Trophoblast cell (in vitro differentiated cells and primary cell): ENCODE results near the gene WSCD2.

ENCODE experiments used
- DNase-seq, 2 donors: peaks; one replicate each; pipeline ENCODE4 v3.0.0-alpha.2; 2016
- H2AFZ ChIP-seq: 2 replicates; pipeline ENCODE4 v1.6.1; 2013; ENCODE audit warnings: low read length, moderate library complexity, mild to moderate bottlenecking; ENCODE audit not compliant: insufficient read depth, poor library complexity
- H2AK5ac ChIP-seq: 2 replicates; pipeline ENCODE4 v1.6.1; 2013; ENCODE audit warnings: mild to moderate bottlenecking, low read length
- H2BK120ac ChIP-seq: 2 replicates; pipeline ENCODE4 v1.6.1; 2013; ENCODE audit warnings: low read length, mild to moderate bottlenecking, moderate library complexity; ENCODE audit not compliant: insufficient read depth, poor library complexity
- H2BK12ac ChIP-seq: 2 replicates; pipeline ENCODE4 v1.6.1; 2013; ENCODE audit warnings: mild to moderate bottlenecking, low read length, moderate library complexity
- H2BK5ac ChIP-seq: 2 replicates; pipeline ENCODE4 v1.6.1; 2013; ENCODE audit warnings: low read length, low read depth, moderate library complexity, mild to moderate bottlenecking; ENCODE audit not compliant: poor library complexity
- H3K14ac ChIP-seq: 2 replicates; pipeline ENCODE4 v1.6.1; 2013; ENCODE audit warnings: mild to moderate bottlenecking, low read length
- H3K18ac ChIP-seq: 2 replicates; pipeline ENCODE4 v1.6.1; 2013; ENCODE audit warnings: mild to moderate bottlenecking, low read length
- H3K23ac ChIP-seq: 2 replicates; pipeline ENCODE4 v1.6.1; 2013; ENCODE audit warnings: low read length
- H3K27ac ChIP-seq: 2 replicates; pipeline ENCODE4 v1.5.1; 2013; ENCODE audit warnings: low read depth, mild to moderate bottlenecking, inconsistent platforms, low read length, moderate library complexity
- H3K27me3 ChIP-seq: 2 replicates; pipeline ENCODE4 v1.6.1; 2013; ENCODE audit warnings: inconsistent platforms, mild to moderate bottlenecking, low read length, moderate library complexity; ENCODE audit not compliant: insufficient read depth
- H3K36me3 ChIP-seq, 2 experiments: 1 replicate in 1 of 2; 2 replicates in 1 of 2; pipeline ENCODE4 v1.6.1; 2013; ENCODE audit warnings: low read length in 2 of 2, mild to moderate bottlenecking in 2 of 2, moderate library complexity in 1 of 2; ENCODE audit not compliant: insufficient read depth in 2 of 2, control insufficient read depth in 1 of 2
- H3K4ac ChIP-seq: 2 replicates; pipeline ENCODE4 v1.6.1; 2013; ENCODE audit warnings: low read depth, mild to moderate bottlenecking, low read length, moderate library complexity
- H3K4me1 ChIP-seq, 2 experiments: 1 replicate in 1 of 2; 2 replicates in 1 of 2; pipeline ENCODE4 v1.6.1; 2013; ENCODE audit warnings: low read length in 2 of 2, mild to moderate bottlenecking in 2 of 2, moderate library complexity in 1 of 2; ENCODE audit not compliant: insufficient read depth in 2 of 2, control insufficient read depth in 1 of 2
- H3K4me2 ChIP-seq: 2 replicates; pipeline ENCODE4 v1.6.1; 2013; ENCODE audit warnings: inconsistent platforms, mild to moderate bottlenecking, low read length, moderate library complexity
- H3K4me3 ChIP-seq: 2 replicates; pipeline ENCODE4 v1.5.1; 2013; ENCODE audit warnings: mild to moderate bottlenecking, low read depth, low read length, inconsistent platforms
- H3K79me1 ChIP-seq: one replicate; pipeline ENCODE4 v1.6.1; 2013; ENCODE audit warnings: low read length
- H3K79me2 ChIP-seq: 2 replicates; pipeline ENCODE4 v1.6.1; 2013; ENCODE audit warnings: low read length, mild to moderate bottlenecking; ENCODE audit not compliant: control insufficient read depth, insufficient read depth, poor library complexity
- H3K9ac ChIP-seq: 2 replicates; pipeline ENCODE4 v1.6.1; 2013; ENCODE audit warnings: mild to moderate bottlenecking, low read length
- H3K9me3 ChIP-seq: 2 replicates; pipeline ENCODE4 v1.6.1; 2013; ENCODE audit warnings: low read depth, mild to moderate bottlenecking, control low read depth, inconsistent platforms, low read length; ENCODE audit not compliant: insufficient read depth
- H4K12ac ChIP-seq: 2 replicates; pipeline ENCODE4 v1.6.1; 2013; ENCODE audit warnings: low read depth, mild to moderate bottlenecking, low read length, moderate library complexity
- H4K8ac ChIP-seq: 2 replicates; pipeline ENCODE4 v1.6.1; 2013; ENCODE audit warnings: low read depth, mild to moderate bottlenecking, low read length, moderate library complexity
- H4K91ac ChIP-seq: one replicate; pipeline ENCODE4 v1.6.1; 2013; ENCODE audit warnings: low read depth, mild to moderate bottlenecking, low read length, moderate library complexity
- WGBS: extraction: QIAGEN DNeasy Blood & Tissue Kit; methylation state at CpG from one replicate; pipeline ENCODE4 v1.1.7; 2013; ENCODE audit warnings: missing lambda C conversion rate; ENCODE audit not compliant: insufficient read length, insufficient coverage; ENCODE audit errors: extremely low coverage; 5-methylcytosine and 5-hydroxymethylcytosine counted together

The WSCD2 gene

DNA sequence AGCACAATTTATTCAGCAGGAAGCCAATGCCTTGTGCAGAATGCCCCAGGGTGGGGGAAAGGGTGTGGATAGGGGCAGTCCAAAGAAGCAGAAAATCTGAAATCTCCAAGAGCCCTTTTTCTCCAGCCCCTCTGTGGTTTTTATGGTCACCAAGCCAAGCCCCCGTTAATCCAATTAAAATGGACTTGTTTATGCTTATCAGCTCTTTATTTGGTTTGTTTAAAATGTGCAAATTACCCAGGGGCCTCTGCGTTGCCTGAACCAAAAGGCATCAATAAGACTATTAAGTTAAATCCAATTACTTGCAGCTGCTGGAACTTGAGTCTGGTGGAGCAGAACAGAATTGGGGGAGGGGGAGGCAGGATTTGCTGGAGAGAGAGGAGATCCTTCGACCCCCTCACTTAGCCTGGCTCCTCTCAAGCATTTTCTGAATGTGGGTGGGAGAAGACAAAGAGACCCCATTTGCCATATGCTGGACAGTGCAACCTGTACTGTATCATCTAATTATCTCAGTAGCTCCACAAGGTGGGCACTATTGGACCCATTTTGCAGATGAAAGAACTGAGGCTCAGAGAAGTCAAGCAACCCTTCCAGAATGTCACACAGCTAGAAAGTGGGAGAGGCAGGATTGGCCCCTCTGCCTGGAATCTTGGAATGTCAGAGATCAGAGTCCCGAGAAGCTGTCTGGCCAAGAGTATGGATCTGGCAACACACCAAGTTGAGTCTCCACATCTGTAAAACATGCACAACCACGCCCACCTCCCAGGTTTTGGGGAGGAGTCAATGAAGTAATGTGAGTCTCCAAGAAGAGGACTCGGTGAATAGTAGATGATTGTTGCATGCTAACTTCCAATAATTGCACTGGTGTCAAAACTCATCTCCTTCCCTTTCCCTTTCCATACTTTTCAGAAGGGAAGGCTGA is 143.1 kb downstream of the WSCD2 start:
- H2BK5ac ChIP-seq: no peak overlapping the region
- no peaks in the 10 kb centered on the region for H3K4me1 ChIP-seq
- H3K23ac ChIP-seq: no peak overlapping the region
- no CpG with 5 or more reads among the region's 6 CpGs for WGBS
- H3K4ac ChIP-seq: no peak overlapping the region
- H4K8ac ChIP-seq: no peak overlapping the region
- H3K9ac ChIP-seq: no peak overlapping the region
- H2BK12ac ChIP-seq: no peak overlapping the region
- H3K18ac ChIP-seq: no peak overlapping the region
- H3K36me3 ChIP-seq: no peaks in the 10 kb centered on the region
- no peak overlapping the region for H2BK120ac ChIP-seq
- no peak overlapping the region for H3K14ac ChIP-seq
- H2AK5ac ChIP-seq: no peak overlapping the region
- H2AFZ ChIP-seq: no peak overlapping the region
- no peak for DNase-seq
- H3K27ac ChIP-seq: no peak overlapping the region
- no peaks in the 10 kb centered on the region for H3K79me2 ChIP-seq
- H3K79me1 ChIP-seq: no peaks in the 10 kb centered on the region
- H3K4me2 ChIP-seq: no peak overlapping the region
- H3K27me3 ChIP-seq: no peaks in the 10 kb centered on the region
- H4K12ac ChIP-seq: no peak overlapping the region
- H3K4me3 ChIP-seq: no peak overlapping the region
- no peaks in the 10 kb centered on the region for H3K9me3 ChIP-seq
- no peak overlapping the region for H4K91ac ChIP-seq

DNA sequence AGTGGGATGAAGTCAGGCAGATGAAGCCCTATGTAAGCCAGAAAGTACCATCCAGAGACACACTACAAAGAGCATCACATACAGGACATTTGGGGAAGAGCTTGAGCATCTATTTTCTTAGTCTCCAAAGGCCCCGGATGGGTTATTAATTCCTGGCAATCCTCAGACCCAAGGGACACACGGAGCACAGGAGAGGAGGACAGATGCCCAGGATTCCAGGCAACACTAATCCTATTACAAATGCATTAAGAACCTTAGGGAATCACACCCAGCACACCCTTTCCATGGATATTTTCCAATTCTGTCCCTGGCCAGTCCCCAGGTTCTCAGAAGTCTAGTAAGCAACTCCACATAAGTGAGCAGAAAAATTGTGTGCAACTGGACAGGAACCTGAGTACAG is 144.1 kb downstream of the WSCD2 start:
- Histone ChIP-seq H4K91ac (no peak overlapping the region), H2BK12ac (no peak overlapping the region), H3K9me3 (no peaks in the 10 kb centered on the region), H4K8ac (no peak overlapping the region), H3K9ac (no peak overlapping the region), H3K4me1 (no peaks in the 10 kb centered on the region), H3K4me3 (no peak overlapping the region), H3K79me2 (no peaks in the 10 kb centered on the region), H3K14ac (no peak overlapping the region), H3K27me3 (no peaks in the 10 kb centered on the region), H3K23ac (no peak overlapping the region), H4K12ac (no peak overlapping the region), H3K18ac (no peak overlapping the region), H2AK5ac (no peak overlapping the region), H2BK5ac (no peak overlapping the region), H2AFZ (no peak overlapping the region), H3K4ac (no peak overlapping the region), H2BK120ac (no peak overlapping the region), H3K36me3 (no peaks in the 10 kb centered on the region), H3K4me2 (no peak overlapping the region), H3K27ac (no peak overlapping the region), H3K79me1 (no peaks in the 10 kb centered on the region)
- no CpG with 5 or more reads among the region's 2 CpGs for WGBS
- no peak for DNase-seq

DNA sequence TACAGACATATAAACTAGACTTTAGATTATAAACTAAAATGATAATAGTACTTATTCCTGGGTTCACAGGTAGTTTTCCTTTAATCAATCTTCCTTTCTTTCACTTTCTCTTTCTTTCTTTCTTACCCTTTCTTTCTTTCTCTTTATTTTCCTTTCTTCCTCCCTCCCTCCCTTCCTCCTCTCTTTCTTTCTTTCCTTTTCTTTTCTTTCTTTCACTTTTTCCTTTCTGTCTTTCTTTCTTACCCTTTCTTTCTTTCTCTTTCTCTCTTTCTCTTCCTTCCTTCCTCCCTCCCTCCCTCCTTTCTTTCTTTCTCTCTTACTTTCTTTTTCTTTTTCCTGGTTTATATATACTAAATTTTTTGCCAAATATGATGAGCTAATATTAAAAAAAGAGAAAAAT is 148.5 kb downstream of the WSCD2 start:
- no peak overlapping the region for H4K12ac ChIP-seq
- no peak overlapping the region for H2BK120ac ChIP-seq
- H3K4ac ChIP-seq: no peak overlapping the region
- no peak overlapping the region for H3K23ac ChIP-seq
- no peak overlapping the region for H4K91ac ChIP-seq
- H3K4me2 ChIP-seq: no peak overlapping the region
- no peak overlapping the region for H4K8ac ChIP-seq
- no peaks in the 10 kb centered on the region for H3K9me3 ChIP-seq
- H3K79me2 ChIP-seq: no peaks in the 10 kb centered on the region
- H2BK12ac ChIP-seq: no peak overlapping the region
- no peak overlapping the region for H2BK5ac ChIP-seq
- no peaks in the 10 kb centered on the region for H3K36me3 ChIP-seq
- no peak overlapping the region for H3K9ac ChIP-seq
- no peaks in the 10 kb centered on the region for H3K4me1 ChIP-seq
- no peak overlapping the region for H2AFZ ChIP-seq
- no peak overlapping the region for H3K27ac ChIP-seq
- DNase-seq: no peak
- no peak overlapping the region for H3K14ac ChIP-seq
- H3K18ac ChIP-seq: no peak overlapping the region
- H3K27me3 ChIP-seq: no peaks in the 10 kb centered on the region
- H2AK5ac ChIP-seq: no peak overlapping the region
- H3K79me1 ChIP-seq: no peaks in the 10 kb centered on the region
- H3K4me3 ChIP-seq: no peak overlapping the region

DNA sequence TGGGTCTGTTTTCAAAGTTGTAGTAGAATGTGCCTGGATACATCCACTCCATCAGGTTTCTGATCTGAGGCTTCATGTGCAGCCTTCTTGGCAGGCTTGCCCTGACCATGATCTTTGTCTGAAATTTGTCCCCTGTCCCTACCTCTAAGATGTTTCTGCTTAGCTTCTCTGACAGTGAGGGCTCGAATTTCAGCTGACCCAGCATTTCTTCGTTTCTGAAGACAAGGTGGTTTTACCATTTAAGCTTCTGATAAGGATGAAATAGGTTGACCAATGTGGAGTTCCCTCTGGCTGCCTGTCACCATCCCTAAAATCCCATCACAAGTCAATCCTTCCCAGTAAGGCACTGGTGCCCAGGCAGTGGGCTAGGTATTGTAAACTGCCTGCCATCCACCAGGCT is 153.1 kb downstream of the WSCD2 start:
- DNase-seq: no peak
- H3K18ac ChIP-seq: no peak overlapping the region
- H3K23ac ChIP-seq: no peak overlapping the region
- H3K9me3 ChIP-seq: no peaks in the 10 kb centered on the region
- no peak overlapping the region for H2AK5ac ChIP-seq
- no peak overlapping the region for H3K4me3 ChIP-seq
- H2BK120ac ChIP-seq: no peak overlapping the region
- H2BK5ac ChIP-seq: no peak overlapping the region
- H4K8ac ChIP-seq: no peak overlapping the region
- H3K4me1 ChIP-seq: no peaks in the 10 kb centered on the region
- no peaks in the 10 kb centered on the region for H3K27me3 ChIP-seq
- H3K4ac ChIP-seq: no peak overlapping the region
- H2BK12ac ChIP-seq: no peak overlapping the region
- no peak overlapping the region for H2AFZ ChIP-seq
- no peaks in the 10 kb centered on the region for H3K79me1 ChIP-seq
- WGBS: no CpG with 5 or more reads among the region's 2 CpGs
- no peaks in the 10 kb centered on the region for H3K36me3 ChIP-seq
- H4K91ac ChIP-seq: no peak overlapping the region
- H3K79me2 ChIP-seq: no peaks in the 10 kb centered on the region
- no peak overlapping the region for H4K12ac ChIP-seq
- no peak overlapping the region for H3K27ac ChIP-seq
- no peak overlapping the region for H3K14ac ChIP-seq
- no peak overlapping the region for H3K9ac ChIP-seq
- H3K4me2 ChIP-seq: no peak overlapping the region
